WTC11 (cell line): Measurements from ENCODE around the gene ANAPC10. TPM values are rescaled to one million over a fixed set of nuclear protein-coding genes. Genes with fewer than 3 reads are reported as not detected.

Source experiments
- ATAC-seq: fragments of 200-7000 bp; cut with Tn5 transposase; 2 replicates; pipeline ENCODE4 v1.10.0; 2021; ENCODE audit warnings: mild to moderate bottlenecking, moderate library complexity
- CTCF ChIA-PET: fragments of 300-600 bp; sonication (Branson Sonifier 250); formaldehyde crosslinking; loops from one replicate; lab custom pipeline; 2021; ENCODE audit warnings: antibody characterized with exemption; lab: Charles Lee
- POLR2A ChIA-PET: fragments of 350-600 bp; sonication (Branson Sonifier 250); formaldehyde crosslinking; loops from one replicate; lab custom pipeline; 2021; ENCODE audit warnings: antibody characterized with exemption; lab: Charles Lee
- DNase-seq: peaks from one replicate; pipeline ENCODE4 v3.0.0; 2021; ENCODE audit warnings: low spot score
- H3K27ac Mint-ChIP-seq: 2 replicates; pipeline ENCODE4 v1.8.0; 2021; ENCODE audit warnings: mixed read lengths
- H3K27me3 Mint-ChIP-seq: 2 replicates; pipeline ENCODE4 v1.8.0; 2021; ENCODE audit warnings: low read depth, mild to moderate bottlenecking, moderate library complexity, mixed read lengths
- H3K36me3 Mint-ChIP-seq: 2 replicates; pipeline ENCODE4 v1.8.0; 2021; ENCODE audit warnings: mixed read lengths
- H3K4me1 Mint-ChIP-seq: 2 replicates; pipeline ENCODE4 v1.8.0; 2022; ENCODE audit warnings: mixed read lengths
- H3K4me3 Mint-ChIP-seq: 2 replicates; pipeline ENCODE4 v1.8.0; 2021; ENCODE audit warnings: mild to moderate bottlenecking, moderate library complexity, mixed read lengths
- H3K9me3 Mint-ChIP-seq: 2 replicates; pipeline ENCODE4 v1.8.0; 2021; ENCODE audit warnings: mixed read lengths
- CREB1 ChIP-seq: sonication (generic); formaldehyde crosslinking; IDR thresholded peaks from 2 replicates; pipeline ENCODE4 v1.8.0; 2023; ENCODE audit warnings: mild to moderate bottlenecking, missing genetic modification reagents
- EMX1 ChIP-seq: fragments of 250-450 bp; sonication (Bioruptor Pico); IDR thresholded peaks from 2 replicates; pipeline ENCODE4 v1.8.0; 2021; ENCODE audit warnings: mild to moderate bottlenecking
- FOXK1 ChIP-seq: sonication (generic); formaldehyde crosslinking; IDR thresholded peaks from 2 replicates; pipeline ENCODE4 v1.8.0; 2022; ENCODE audit warnings: mild to moderate bottlenecking, moderate library complexity, missing genetic modification reagents
- KAT7 ChIP-seq: sonication (generic); formaldehyde crosslinking; IDR thresholded peaks from 2 replicates; pipeline ENCODE4 v1.8.1; 2023; ENCODE audit warnings: missing genetic modification reagents, mild to moderate bottlenecking, borderline replicate concordance
- NFE2L1 ChIP-seq: sonication (generic); formaldehyde crosslinking; IDR thresholded peaks from 2 replicates; pipeline ENCODE4 v1.8.1; 2023; ENCODE audit warnings: missing genetic modification reagents
- NFYB ChIP-seq: sonication (generic); formaldehyde crosslinking; conservative IDR thresholded peaks from 2 replicates; pipeline ENCODE4 v1.8.0; 2022; ENCODE audit warnings: low read depth, missing genetic modification reagents
- NR3C1 ChIP-seq: sonication (generic); formaldehyde crosslinking; conservative IDR thresholded peaks from 2 replicates; pipeline ENCODE4 v1.8.1; 2023; ENCODE audit warnings: low read depth, mild to moderate bottlenecking, missing genetic modification reagents
- RELA ChIP-seq: sonication (generic); formaldehyde crosslinking; IDR thresholded peaks from 2 replicates; pipeline ENCODE4 v1.8.1; 2022; ENCODE audit warnings: missing genetic modification reagents, mild to moderate bottlenecking, borderline replicate concordance
- SOX15 ChIP-seq: fragments of 250-450 bp; sonication (Bioruptor Pico); IDR thresholded peaks from 2 replicates; pipeline ENCODE4 v1.9.0; 2021; ENCODE audit warnings: mild to moderate bottlenecking
- ZNF219 ChIP-seq: sonication (generic); formaldehyde crosslinking; IDR thresholded peaks from 2 replicates; pipeline ENCODE4 v1.8.0; 2023; ENCODE audit warnings: missing genetic modification reagents, mild to moderate bottlenecking, borderline replicate concordance
- ZNF396 ChIP-seq: fragments of 250-450 bp; sonication (Bioruptor Pico); IDR thresholded peaks from 2 replicates; pipeline ENCODE4 v1.8.0; 2021; ENCODE audit warnings: mild to moderate bottlenecking, moderate library complexity, borderline replicate concordance
- ZNF532 ChIP-seq: fragments of 250-450 bp; sonication (Bioruptor Pico); IDR thresholded peaks from 2 replicates; pipeline ENCODE4 v1.9.0; 2021; ENCODE audit warnings: mild to moderate bottlenecking, borderline replicate concordance
- total RNA-seq: library from RNA; stranded (reverse); gene quantifications from 3 replicates; pipeline ENCODE4 v1.2.3, GENCODE V29; 2021
- TF ChIP-seq, protein P1 (sequence below): sonication (generic); formaldehyde crosslinking; IDR thresholded peaks from 2 replicates; pipeline ENCODE4 v1.8.0; 2022; ENCODE audit warnings: mild to moderate bottlenecking, missing genetic modification reagents
- TF ChIP-seq, protein P2 (sequence below): sonication (generic); formaldehyde crosslinking; IDR thresholded peaks from 2 replicates; pipeline ENCODE4 v1.8.1; 2023; ENCODE audit warnings: mild to moderate bottlenecking, missing genetic modification reagents, moderate library complexity
- TF ChIP-seq, protein P3 (sequence below): sonication (generic); formaldehyde crosslinking; IDR thresholded peaks from 2 replicates; pipeline ENCODE4 v1.8.1; 2022; ENCODE audit warnings: low read depth, missing genetic modification reagents, borderline replicate concordance
- TF ChIP-seq, protein P4 (sequence below): sonication (generic); formaldehyde crosslinking; IDR thresholded peaks from 2 replicates; pipeline ENCODE4 v1.8.0; 2023; ENCODE audit warnings: missing genetic modification reagents, mild to moderate bottlenecking, borderline replicate concordance
- TF ChIP-seq, protein P5 (sequence below): fragments of 200-600 bp; IDR thresholded peaks from 2 replicates; pipeline ENCODE4 v1.8.0; 2022; ENCODE audit warnings: antibody characterized with exemption

ANAPC10 gene
- total RNA-seq, 1 experiment from 2014 or later: 18.2 TPM

- H3K4me3 Mint-ChIP-seq: peak overlapping the region; percentile 96
- H3K9me3 Mint-ChIP-seq: no peaks in the 10 kb centered on the region
- H3K36me3 Mint-ChIP-seq: peaks cover 12% of the 10 kb centered on the region
- no peak for ATAC-seq
- DNase-seq: no peak
- ChIA-PET CTCF (no interaction called here), POLR2A (no interaction called here)
- H3K27ac Mint-ChIP-seq: no peak overlapping the region
- H3K27me3 Mint-ChIP-seq: no peaks in the 10 kb centered on the region
- H3K4me1 Mint-ChIP-seq: peaks cover 15% of the 10 kb centered on the region
- TF ChIP-seq NR3C1 (CRISPR knock-in tag) (no peak), NFE2L1 (no peak), ZNF396 (CRISPR knock-in tag) (no peak), ZNF532 (CRISPR knock-in tag) (no peak), KAT7 (CRISPR knock-in tag) (no peak), ZNF219 (CRISPR knock-in tag) (no peak), EMX1 (CRISPR knock-in tag) (no peak), CREB1 (CRISPR knock-in tag) (no peak), SOX15 (no peak), NFYB (CRISPR knock-in tag) (no peak), RELA (no peak), FOXK1 (no peak)
- TF ChIP-seq, protein P1, sequence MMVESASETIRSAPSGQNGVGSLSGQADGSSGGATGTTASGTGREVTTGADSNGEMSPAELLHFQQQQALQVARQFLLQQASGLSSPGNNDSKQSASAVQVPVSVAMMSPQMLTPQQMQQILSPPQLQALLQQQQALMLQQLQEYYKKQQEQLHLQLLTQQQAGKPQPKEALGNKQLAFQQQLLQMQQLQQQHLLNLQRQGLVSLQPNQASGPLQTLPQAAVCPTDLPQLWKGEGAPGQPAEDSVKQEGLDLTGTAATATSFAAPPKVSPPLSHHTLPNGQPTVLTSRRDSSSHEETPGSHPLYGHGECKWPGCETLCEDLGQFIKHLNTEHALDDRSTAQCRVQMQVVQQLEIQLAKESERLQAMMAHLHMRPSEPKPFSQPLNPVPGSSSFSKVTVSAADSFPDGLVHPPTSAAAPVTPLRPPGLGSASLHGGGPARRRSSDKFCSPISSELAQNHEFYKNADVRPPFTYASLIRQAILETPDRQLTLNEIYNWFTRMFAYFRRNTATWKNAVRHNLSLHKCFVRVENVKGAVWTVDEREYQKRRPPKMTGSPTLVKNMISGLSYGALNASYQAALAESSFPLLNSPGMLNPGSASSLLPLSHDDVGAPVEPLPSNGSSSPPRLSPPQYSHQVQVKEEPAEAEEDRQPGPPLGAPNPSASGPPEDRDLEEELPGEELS (CRISPR knock-in tag): no peak
- TF ChIP-seq, protein P2, sequence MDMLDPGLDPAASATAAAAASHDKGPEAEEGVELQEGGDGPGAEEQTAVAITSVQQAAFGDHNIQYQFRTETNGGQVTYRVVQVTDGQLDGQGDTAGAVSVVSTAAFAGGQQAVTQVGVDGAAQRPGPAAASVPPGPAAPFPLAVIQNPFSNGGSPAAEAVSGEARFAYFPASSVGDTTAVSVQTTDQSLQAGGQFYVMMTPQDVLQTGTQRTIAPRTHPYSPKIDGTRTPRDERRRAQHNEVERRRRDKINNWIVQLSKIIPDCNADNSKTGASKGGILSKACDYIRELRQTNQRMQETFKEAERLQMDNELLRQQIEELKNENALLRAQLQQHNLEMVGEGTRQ (CRISPR knock-in tag): no peak
- TF ChIP-seq, protein P3, sequence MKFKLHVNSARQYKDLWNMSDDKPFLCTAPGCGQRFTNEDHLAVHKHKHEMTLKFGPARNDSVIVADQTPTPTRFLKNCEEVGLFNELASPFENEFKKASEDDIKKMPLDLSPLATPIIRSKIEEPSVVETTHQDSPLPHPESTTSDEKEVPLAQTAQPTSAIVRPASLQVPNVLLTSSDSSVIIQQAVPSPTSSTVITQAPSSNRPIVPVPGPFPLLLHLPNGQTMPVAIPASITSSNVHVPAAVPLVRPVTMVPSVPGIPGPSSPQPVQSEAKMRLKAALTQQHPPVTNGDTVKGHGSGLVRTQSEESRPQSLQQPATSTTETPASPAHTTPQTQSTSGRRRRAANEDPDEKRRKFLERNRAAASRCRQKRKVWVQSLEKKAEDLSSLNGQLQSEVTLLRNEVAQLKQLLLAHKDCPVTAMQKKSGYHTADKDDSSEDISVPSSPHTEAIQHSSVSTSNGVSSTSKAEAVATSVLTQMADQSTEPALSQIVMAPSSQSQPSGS (CRISPR knock-in tag): no peak
- TF ChIP-seq, protein P4, sequence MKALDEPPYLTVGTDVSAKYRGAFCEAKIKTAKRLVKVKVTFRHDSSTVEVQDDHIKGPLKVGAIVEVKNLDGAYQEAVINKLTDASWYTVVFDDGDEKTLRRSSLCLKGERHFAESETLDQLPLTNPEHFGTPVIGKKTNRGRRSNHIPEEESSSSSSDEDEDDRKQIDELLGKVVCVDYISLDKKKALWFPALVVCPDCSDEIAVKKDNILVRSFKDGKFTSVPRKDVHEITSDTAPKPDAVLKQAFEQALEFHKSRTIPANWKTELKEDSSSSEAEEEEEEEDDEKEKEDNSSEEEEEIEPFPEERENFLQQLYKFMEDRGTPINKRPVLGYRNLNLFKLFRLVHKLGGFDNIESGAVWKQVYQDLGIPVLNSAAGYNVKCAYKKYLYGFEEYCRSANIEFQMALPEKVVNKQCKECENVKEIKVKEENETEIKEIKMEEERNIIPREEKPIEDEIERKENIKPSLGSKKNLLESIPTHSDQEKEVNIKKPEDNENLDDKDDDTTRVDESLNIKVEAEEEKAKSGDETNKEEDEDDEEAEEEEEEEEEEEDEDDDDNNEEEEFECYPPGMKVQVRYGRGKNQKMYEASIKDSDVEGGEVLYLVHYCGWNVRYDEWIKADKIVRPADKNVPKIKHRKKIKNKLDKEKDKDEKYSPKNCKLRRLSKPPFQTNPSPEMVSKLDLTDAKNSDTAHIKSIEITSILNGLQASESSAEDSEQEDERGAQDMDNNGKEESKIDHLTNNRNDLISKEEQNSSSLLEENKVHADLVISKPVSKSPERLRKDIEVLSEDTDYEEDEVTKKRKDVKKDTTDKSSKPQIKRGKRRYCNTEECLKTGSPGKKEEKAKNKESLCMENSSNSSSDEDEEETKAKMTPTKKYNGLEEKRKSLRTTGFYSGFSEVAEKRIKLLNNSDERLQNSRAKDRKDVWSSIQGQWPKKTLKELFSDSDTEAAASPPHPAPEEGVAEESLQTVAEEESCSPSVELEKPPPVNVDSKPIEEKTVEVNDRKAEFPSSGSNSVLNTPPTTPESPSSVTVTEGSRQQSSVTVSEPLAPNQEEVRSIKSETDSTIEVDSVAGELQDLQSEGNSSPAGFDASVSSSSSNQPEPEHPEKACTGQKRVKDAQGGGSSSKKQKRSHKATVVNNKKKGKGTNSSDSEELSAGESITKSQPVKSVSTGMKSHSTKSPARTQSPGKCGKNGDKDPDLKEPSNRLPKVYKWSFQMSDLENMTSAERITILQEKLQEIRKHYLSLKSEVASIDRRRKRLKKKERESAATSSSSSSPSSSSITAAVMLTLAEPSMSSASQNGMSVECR (CRISPR knock-in tag): no peak
- TF ChIP-seq, protein P5, sequence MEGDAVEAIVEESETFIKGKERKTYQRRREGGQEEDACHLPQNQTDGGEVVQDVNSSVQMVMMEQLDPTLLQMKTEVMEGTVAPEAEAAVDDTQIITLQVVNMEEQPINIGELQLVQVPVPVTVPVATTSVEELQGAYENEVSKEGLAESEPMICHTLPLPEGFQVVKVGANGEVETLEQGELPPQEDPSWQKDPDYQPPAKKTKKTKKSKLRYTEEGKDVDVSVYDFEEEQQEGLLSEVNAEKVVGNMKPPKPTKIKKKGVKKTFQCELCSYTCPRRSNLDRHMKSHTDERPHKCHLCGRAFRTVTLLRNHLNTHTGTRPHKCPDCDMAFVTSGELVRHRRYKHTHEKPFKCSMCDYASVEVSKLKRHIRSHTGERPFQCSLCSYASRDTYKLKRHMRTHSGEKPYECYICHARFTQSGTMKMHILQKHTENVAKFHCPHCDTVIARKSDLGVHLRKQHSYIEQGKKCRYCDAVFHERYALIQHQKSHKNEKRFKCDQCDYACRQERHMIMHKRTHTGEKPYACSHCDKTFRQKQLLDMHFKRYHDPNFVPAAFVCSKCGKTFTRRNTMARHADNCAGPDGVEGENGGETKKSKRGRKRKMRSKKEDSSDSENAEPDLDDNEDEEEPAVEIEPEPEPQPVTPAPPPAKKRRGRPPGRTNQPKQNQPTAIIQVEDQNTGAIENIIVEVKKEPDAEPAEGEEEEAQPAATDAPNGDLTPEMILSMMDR: no peak
These were observed 1.7 kb upstream of the ANAPC10 start for GRCh38 chr4:145099653-145100052.
